Measurements from ENCODE around the gene MSL1. TPM values are rescaled to one million over a fixed set of nuclear protein-coding genes. Genes with fewer than 3 reads are reported as not detected.

MSL1 gene
- polyA plus RNA-seq, 1 donor from 2014 or later = 10.1 TPM

DNA sequence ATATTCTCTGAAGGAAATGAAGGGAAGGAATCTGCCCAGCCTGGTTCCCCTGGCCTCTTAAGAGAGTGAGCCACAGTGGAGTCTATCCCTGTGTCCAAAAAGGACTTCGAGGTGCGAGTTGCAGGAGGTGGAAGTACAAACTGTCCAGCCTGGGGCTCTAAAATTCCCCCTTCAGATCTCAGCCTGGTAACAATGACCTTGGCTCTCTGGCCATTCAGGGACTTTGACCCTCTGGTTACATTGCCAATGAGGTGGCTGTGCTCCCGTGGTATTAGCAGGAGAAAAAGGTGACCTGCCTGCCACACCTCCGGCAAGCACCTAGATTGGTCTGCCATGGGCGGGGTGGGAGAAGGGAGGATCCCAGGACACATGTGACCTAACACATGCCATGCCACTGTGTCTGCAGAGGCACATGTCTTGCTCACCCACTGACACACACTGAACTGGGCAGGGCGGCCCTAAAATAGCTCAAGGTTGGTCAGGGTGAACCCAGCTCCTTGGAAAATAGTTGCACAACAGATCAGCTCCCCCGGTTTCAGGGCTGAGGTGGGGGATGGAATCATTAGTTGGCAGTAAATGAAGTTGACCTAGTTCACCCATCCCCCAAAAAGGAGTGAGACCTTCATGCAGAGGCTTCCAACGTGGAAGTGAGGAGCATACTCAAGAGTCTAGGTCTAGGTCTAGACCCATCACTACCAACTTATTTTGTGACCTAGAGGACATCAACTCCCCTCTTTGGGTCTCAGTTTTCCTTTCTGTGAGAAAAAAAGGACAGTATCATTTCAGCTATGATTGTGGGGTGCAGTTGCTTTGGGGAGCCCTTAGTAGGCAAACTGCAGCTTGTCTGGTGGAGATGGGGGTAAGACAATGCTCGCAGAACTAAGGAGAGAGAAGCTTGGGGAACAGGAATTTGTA is 23.6 kb upstream of the MSL1 start:
- Mint-ChIP-seq H3K4me1 (peaks cover 27 to 47% (median 42%) of the 10 kb centered on the region in 3 donors), H3K9me3 (no peaks in the 10 kb centered on the region), H3K36me3 (peaks cover 4% of the 10 kb centered on the region), H3K4me3 (peak overlapping the region; percentile 75 to 98 (median 95)), H3K27ac (peak overlapping the region; percentile 74 to 100 (median 93)), H3K27me3 (no peaks in the 10 kb centered on the region)

DNA sequence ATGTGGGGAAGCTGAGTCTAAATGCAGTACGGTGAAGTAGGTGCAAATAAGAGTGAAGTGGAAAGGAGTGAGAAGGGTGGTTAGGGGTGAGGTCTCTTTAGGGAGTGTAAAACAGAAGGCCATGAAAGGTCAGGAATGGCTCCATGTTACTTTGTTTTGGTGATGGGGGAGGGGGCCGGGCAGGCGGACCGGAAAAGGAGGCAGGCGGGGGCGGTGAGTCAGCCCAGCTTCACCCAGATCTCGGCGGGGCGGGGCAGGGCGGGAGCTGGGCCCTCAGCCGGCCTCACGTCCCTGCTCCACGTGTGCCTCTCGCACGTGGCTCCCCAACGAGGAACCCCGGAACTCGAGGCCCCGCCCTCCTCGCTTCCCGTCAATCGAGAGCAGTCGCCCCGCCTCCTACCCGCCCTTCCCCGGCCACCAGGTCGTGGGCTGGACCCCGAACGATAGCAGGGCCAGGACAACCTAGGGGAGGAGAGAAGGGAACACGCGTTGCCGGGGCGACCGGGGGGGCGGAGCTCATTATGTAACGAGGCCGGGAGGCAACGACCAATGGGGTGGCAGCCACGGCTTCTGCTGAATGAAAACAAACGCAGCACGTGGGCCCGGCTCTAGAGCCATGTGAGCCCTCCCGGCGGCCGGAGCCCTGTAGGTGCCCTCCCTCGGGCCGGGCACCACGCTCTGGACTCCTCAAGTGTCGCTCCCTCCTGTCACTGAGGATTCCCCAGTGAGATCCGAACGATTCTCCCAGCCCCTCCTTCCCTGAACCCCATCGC is 22.7 kb upstream of the MSL1 start:
- peaks cover 4% of the 10 kb centered on the region for H3K36me3 Mint-ChIP-seq
- no peaks in the 10 kb centered on the region for H3K27me3 Mint-ChIP-seq
- no peaks in the 10 kb centered on the region for H3K9me3 Mint-ChIP-seq
- H3K27ac Mint-ChIP-seq = peak overlapping the region; percentile 74 to 100 (median 93)
- peak overlapping the region; percentile 92 to 98 (median 97) for H3K4me3 Mint-ChIP-seq
- H3K4me1 Mint-ChIP-seq = peaks cover 27 to 51% (median 42%) of the 10 kb centered on the region in 3 donors

DNA sequence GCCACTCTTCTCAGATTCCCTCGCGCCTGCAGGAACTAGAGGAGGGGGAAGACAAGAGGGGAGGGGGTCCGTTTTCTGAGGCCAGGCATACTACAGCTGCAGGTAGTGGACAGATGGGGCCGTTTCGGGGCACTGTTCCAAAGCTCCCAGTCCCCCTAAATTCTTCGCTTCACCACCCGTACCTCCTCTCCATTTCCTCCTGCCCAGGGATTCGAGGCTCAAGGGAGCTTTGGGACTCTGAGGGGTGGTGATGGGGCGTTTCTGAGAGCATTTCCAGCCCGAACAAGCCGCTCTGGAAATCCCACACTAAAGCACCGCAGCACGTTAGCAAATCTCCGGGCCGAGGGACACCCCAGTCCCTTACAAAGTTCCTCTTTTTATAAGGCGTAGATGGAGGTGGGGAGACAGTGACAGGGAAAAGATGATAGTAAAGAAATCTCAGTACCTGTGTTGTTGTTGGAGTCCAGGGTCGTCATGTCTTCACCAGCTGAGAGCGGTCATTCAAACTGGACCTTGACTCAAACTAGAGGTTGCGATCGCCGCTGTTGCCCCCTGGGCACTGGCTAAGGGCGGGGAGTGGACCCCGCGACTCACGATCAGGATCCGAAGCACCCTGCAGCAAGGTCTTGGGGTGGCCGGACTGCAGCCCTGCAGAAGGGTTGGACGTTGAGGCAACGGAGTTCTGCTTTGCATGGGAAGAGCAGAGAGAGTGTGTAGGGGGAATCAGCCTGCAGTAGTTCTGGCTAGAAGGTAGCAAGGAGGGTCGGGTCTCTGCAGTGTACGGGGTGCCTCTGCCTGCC is 22.0 kb upstream of the MSL1 start:
- peak overlapping the region; percentile 92 to 98 (median 97) for H3K4me3 Mint-ChIP-seq
- H3K27me3 Mint-ChIP-seq = no peaks in the 10 kb centered on the region
- peaks cover 27 to 53% (median 42%) of the 10 kb centered on the region in 3 donors for H3K4me1 Mint-ChIP-seq
- no peaks in the 10 kb centered on the region for H3K9me3 Mint-ChIP-seq
- H3K27ac Mint-ChIP-seq = peak overlapping the region; percentile 74 to 100 (median 93)
- H3K36me3 Mint-ChIP-seq = peaks cover 4% of the 10 kb centered on the region

DNA sequence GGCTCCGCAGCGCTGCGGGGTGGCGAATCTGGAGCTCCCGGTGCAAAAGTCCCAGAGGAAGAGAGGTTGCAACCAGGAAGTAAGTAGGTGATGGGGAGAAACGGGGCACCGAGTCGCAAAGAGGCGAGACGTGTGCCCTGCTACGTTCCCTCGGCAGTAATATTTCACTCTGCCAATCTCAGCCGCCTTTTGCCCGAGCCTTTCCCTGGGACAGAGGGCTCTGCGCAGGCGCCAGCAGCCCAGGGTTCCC is 21.4 kb upstream of the MSL1 start, which contains the start of gene NR1D1:
Gene NR1D1 (minus strand): TSS at position 171 of the 250 bp plus-strand sequence. CDS start 495 bp downstream, outside the sequence.
- H3K9me3 Mint-ChIP-seq = no peaks in the 10 kb centered on the region
- H3K4me1 Mint-ChIP-seq = peaks cover 27 to 51% (median 44%) of the 10 kb centered on the region in 3 donors
- H3K27me3 Mint-ChIP-seq = no peaks in the 10 kb centered on the region
- peak within 1 kb of the TSS; percentile 74 to 100 (median 93) for H3K27ac Mint-ChIP-seq
- peak within 1 kb of the TSS; percentile 92 to 98 (median 97) for H3K4me3 Mint-ChIP-seq
- H3K36me3 Mint-ChIP-seq = peaks cover 4% of the 10 kb centered on the region

DNA sequence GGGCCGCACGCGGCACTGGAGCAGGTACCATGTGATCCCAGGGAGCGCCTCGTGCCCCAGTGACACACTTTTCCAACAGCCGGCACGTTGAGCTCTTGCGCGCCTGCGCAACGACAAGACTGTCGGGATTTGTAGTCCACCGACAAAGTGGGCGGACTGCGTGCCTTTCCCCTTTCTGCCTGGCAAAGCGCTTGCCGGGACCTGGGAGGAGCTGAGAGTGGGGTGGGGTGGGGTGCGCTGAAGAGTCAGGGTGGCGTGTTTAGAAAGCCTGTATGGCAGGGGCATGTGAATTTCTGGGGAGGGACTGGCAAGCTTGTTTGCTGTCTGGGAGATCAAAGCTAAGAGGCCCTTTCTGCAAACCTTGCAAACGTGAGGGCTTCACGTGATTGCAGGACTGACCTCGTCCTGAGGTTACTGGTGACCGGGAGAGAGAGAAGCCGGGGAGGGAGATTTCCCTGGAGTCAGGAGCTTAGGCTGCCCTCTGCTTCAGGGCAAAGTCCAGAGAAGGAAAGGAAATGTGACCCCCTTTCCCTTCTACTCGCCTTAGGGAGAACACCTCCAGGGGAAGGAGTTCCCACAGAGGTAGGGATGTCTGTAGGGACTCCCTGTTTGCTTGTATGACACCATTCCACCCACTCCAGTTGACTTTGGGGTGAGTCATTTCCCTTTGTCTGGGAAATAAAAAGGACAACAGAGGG is 21.0 kb upstream of the MSL1 start:
- peaks cover 26 to 49% (median 43%) of the 10 kb centered on the region in 3 donors for H3K4me1 Mint-ChIP-seq
- peak overlapping the region; percentile 92 to 98 (median 97) for H3K4me3 Mint-ChIP-seq
- H3K9me3 Mint-ChIP-seq = no peaks in the 10 kb centered on the region
- H3K27me3 Mint-ChIP-seq = no peaks in the 10 kb centered on the region
- peaks cover 4% of the 10 kb centered on the region for H3K36me3 Mint-ChIP-seq
- peak overlapping the region; percentile 74 to 100 (median 93) for H3K27ac Mint-ChIP-seq

DNA sequence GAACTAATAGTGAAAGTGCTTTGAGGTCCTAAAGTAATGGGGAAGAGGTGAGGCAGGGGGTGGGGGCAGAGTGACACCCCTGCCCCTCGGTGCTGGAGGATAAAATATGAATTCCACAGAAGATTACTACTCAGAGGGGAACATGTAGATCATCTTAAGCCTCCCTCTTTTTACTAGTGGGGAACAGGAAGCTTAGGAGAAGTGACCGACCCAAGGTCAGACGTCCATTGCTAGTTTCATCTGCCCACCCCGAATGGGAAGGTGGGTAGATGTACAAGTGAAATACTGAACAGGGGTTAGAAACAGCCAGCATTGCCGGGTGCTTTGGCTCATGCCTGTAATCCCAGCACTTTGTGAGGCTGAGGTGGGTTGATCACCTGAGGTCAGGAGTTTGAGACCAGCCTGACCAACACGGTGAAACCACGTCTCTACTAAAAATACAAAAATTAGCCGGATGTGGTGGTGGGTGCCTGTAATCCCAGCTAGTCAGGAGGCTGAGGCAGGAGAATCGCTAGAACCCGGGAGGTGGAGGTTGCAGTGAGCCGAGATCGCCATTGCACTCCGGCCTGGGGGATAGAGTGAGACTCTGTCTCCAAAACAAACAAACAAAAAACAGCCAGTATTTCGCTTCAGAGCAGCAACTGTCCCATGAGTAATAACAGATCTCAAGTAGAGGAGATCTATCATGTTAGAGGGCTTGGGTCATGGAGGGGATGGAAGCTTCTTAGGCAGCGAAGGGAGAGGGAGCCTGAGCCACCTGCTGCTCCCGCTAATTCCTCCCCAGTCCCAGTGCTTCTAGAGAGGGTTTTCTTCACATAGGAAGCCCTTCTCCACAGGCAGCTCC is 20.2 kb upstream of the MSL1 start:
- H3K36me3 Mint-ChIP-seq = no peaks in the 10 kb centered on the region

DNA sequence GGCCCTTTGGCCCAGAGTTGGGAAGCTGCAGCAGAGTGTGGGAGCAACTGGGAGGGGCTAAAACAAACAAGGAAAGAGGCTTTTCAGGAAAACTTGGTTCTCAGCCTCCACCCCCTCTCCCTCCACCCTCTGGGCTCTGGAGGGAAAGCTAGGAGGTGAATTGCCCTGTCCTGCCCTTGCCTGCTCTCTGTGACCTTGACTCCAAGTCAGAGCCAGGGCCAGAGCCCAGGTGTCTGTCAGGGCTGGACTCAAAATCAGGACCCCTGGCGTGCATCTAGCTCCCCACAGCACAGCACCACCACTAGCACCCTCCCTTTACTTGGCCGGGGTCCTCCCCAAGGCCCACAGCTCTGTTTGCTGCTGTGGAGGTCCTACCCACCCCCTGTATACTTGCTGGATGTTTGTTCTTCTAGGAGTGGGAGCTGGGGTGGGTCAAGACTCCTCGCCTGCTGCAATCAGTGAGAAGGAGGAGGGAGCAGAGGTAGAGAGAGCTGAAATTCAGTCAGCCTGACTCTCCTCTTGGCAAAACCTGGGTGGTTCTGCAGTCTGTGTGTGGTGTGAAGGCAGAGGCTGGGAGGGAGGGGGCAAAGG is 18.6 kb upstream of the MSL1 start:
- peaks cover 32 to 47% (median 33%) of the 10 kb centered on the region in 3 donors for H3K4me1 Mint-ChIP-seq
- peak overlapping the region; percentile 26 to 91 (median 88) for H3K27ac Mint-ChIP-seq
- H3K9me3 Mint-ChIP-seq = no peaks in the 10 kb centered on the region
- H3K4me3 Mint-ChIP-seq = peak overlapping the region in 2 of 4 donors; percentile 21 to 23
- H3K36me3 Mint-ChIP-seq = no peaks in the 10 kb centered on the region
- no peaks in the 10 kb centered on the region for H3K27me3 Mint-ChIP-seq

More for the DNA sequence above, 20.2 kb upstream of the MSL1 start:
- no peaks in the 10 kb centered on the region for H3K27me3 Mint-ChIP-seq
- peak overlapping the region; percentile 92 to 98 (median 97) for H3K4me3 Mint-ChIP-seq
- no peaks in the 10 kb centered on the region for H3K9me3 Mint-ChIP-seq
- H3K27ac Mint-ChIP-seq = peak overlapping the region; percentile 74 to 100 (median 78)
- peaks cover 20 to 49% (median 36%) of the 10 kb centered on the region in 3 donors for H3K4me1 Mint-ChIP-seq

DNA sequence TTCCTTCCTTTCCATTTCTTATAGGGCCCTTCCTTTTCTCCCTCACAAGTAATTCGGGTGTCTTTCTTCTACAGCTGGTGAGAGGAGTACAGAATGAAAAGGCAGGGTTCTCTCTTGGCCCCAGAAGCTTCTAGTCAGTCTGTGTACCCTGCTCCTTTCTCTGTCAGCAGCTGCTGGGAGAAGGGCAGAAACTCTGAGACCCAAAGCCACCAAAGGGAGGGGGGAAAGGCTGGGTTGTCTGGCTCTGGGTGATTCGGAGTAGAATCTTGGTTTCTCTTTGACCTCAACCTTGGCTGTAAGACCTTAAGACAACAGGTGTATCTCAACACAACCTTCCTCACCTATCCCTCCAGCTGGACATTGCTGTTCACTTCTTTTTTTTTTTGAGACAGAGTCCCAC is 18.1 kb upstream of the MSL1 start:
- peak overlapping the region in 2 of 4 donors; percentile 21 to 23 for H3K4me3 Mint-ChIP-seq
- H3K9me3 Mint-ChIP-seq = no peaks in the 10 kb centered on the region
- peaks cover 31 to 46% (median 33%) of the 10 kb centered on the region in 3 donors for H3K4me1 Mint-ChIP-seq
- H3K27ac Mint-ChIP-seq = peak overlapping the region; percentile 26 to 91 (median 78)
- H3K27me3 Mint-ChIP-seq = no peaks in the 10 kb centered on the region
- H3K36me3 Mint-ChIP-seq = no peaks in the 10 kb centered on the region

DNA sequence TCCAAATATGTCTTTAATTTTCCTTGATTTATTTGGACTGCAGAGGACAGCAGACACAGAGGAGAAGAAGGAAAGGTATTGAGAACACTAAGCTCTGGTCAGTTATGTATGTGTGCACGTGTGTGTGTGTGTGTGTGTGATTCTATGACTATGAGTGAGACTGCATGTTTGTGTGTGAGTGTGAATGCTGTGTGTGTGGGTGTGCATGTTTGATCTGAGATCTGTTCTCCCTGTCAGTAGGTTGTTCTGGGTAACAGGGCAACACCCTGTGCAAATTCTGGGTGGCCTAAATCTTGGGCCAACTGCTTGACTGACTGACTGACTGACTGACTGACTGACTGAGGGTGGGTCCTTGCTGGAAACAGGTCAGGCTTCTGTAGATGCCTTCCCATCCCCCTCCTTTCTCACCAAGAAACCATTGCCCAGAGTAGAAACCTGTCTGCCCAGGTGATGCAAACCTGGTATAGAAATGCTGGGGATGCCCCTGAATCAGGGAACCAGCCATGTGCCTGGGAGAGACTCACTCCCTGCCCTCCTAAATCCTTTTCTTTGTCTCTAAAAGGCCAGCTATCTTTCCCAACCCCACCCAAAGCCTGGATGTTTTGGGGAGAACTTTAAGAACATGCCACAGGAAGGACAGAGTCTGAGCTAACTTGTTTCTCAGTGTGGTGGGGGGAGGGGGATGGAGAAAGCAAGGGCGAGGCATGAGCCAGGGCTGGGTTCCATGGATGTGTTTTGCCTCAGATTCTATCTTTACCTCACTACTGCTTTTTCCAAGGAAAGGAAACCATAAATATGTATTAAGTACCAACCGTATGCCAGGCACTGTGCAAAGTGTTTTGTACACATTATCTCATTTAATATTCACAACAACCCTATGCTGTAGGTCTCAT is 16.9 kb upstream of the MSL1 start:
- Mint-ChIP-seq H3K4me1 (peaks cover 23 to 47% (median 29%) of the 10 kb centered on the region in 3 donors), H3K4me3 (peak overlapping the region in 2 of 4 donors; percentile 13 to 15), H3K9me3 (no peaks in the 10 kb centered on the region), H3K27ac (no peak overlapping the region), H3K36me3 (no peaks in the 10 kb centered on the region), H3K27me3 (no peaks in the 10 kb centered on the region)

DNA sequence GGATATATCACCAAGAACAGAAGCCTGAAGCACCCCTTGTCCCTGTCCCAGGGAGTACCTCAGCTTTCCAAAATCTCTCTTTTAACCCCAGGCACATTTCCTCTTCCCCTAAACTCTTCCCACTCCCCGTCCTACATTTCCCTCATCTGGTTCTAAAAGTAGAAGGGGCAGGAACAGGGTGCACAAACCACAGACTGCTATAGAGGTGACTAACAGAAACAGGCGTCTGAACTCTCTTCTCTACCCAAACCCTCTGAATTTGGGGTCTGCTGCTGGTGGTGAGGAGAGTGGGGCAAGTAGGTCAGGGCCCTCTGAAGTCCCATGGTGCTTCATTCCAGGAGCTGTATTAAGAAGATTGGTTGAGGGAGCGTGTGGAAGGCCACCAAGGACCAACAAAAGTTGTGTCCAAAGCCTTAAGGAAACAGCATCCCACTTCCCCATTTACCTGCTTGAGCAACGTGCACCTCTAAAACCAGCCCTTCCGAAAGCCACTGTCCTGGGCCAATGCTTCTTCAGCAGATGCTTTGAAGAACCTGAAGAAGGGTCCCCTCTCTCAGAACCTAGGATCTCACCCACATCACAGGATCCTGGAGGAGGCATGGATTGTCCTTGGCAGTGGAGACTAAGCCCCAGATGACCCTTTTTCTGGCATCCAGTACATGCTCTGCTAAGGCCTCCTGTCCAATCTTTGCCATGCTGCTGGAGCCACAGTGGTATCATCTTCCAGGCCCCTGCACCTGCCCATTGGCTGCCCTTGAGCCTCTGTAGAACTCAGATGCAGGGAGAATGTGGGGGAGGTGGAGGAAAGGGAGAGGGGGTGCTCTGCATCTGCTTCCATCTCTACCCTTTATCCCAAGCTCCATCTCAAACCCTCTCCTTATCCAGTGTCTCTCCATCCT is 15.7 kb upstream of the MSL1 start:
- H3K27ac Mint-ChIP-seq = peak overlapping the region in 1 of 3 donors; percentile 26
- peaks cover 24 to 51% (median 32%) of the 10 kb centered on the region in 3 donors for H3K4me1 Mint-ChIP-seq
- H3K4me3 Mint-ChIP-seq = peak overlapping the region in 2 of 4 donors; percentile 54 to 63
- no peaks in the 10 kb centered on the region for H3K9me3 Mint-ChIP-seq
- no peaks in the 10 kb centered on the region for H3K36me3 Mint-ChIP-seq
- no peaks in the 10 kb centered on the region for H3K27me3 Mint-ChIP-seq

DNA sequence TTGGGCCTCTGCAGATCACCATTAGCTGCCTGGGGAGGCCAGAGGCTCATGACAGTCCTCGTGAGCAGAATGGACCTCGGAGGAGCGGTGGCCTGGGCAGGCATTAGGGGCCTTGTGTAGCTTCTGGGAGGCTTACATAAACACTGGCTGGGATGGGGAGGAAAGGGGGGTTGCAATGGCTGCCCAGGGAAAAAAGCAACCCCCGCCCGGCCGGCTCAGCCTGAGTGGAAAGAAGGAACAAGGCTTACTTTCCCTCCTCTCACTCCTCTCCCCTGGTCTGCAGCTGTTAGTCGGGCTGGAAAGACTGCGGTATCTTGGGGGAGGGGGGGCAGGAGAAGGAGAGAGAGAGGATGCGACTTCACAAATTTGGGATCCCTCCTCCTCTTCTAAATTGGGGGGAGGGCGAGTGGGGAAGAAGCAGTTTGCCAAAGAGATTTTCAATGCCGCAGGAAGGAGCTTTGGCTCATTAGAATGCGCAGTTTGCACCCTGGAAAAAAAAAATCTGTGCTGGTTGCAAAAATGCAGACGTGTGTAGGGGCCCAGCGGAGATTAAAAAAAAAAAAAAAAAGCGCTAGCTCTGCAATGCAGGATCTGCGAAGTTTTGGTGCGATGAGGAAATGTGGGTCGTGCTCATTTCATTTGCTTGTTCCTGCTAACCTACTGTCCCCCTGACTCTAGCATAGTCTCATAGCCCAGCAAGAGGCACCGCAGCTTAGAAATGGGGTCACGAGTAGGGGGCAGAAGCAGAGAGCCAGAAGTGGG is 14.8 kb upstream of the MSL1 start:
- H3K4me1 Mint-ChIP-seq = peaks cover 32 to 56% (median 37%) of the 10 kb centered on the region in 3 donors
- H3K4me3 Mint-ChIP-seq = peak overlapping the region in 2 of 4 donors; percentile 62 to 77
- H3K27me3 Mint-ChIP-seq = peaks cover 2% of the 10 kb centered on the region
- peak overlapping the region in 1 of 3 donors; percentile 82 for H3K27ac Mint-ChIP-seq
- H3K36me3 Mint-ChIP-seq = no peaks in the 10 kb centered on the region
- no peaks in the 10 kb centered on the region for H3K9me3 Mint-ChIP-seq
